ENCODE data around the gene TIMP4. TPM values are rescaled to one million over a fixed set of nuclear protein-coding genes. Genes with fewer than 3 reads are reported as not detected.

TIMP4 gene
- total RNA-seq, 1 donor from 2014 or later: 5.2 TPM

GRCh38 chr3:12157026-12157425, 1.7 kb downstream of the TIMP4 start:
- H3K27ac ChIP-seq: no peak overlapping the region
- DNase-seq (no peak), ATAC-seq (no peak)
- no peak for TF ChIP-seq CTCF (IDR thresholded peaks at IDR 0.05)
- H3K36me3 ChIP-seq: no peaks in the 10 kb centered on the region
- H3K4me3 ChIP-seq: no peak overlapping the region
- H3K27me3 ChIP-seq (ENCODE audit: low read depth): peaks cover 13% of the 10 kb centered on the region
- intact Hi-C loops (cut with DNase I): no loop called here
- H3K4me1 ChIP-seq: no peaks in the 10 kb centered on the region
- no peaks in the 10 kb centered on the region for H3K9me3 ChIP-seq

DNA sequence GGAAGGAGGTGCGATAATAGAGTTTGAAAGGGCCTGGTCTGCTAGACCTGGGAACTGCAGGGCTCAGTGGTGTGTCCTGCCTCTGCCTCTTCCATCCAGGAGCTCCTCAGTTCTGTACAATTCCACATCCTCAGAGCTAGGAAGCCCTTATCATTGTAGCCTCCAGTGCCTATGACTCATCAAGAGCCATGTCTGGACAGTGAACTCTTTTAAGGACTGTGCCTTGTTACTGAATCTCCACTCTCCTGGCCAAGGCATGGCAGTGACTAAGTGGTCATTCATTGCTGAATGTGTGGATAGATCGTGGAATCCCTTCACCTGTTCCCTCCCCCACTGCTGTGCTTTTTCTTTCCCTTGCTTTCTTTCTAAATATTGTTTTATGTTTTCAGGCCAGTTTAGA, 2.9 kb downstream of the TIMP4 start:
- H3K9me3 ChIP-seq: no peaks in the 10 kb centered on the region
- H3K27ac ChIP-seq: no peak overlapping the region
- H3K36me3 ChIP-seq: no peaks in the 10 kb centered on the region
- H3K4me1 ChIP-seq: no peaks in the 10 kb centered on the region
- no peak for DNase-seq
- intact Hi-C loops (cut with DNase I): no loop called here
- ATAC-seq: peak in 1 of 2 donors; percentile 48
- no peak for TF ChIP-seq CTCF (IDR thresholded peaks at IDR 0.05)
- no peak overlapping the region for H3K4me3 ChIP-seq
- H3K27me3 ChIP-seq (ENCODE audit: low read depth): peaks cover 13% of the 10 kb centered on the region

- no peaks in the 10 kb centered on the region for H3K4me1 ChIP-seq
- H3K27ac ChIP-seq: no peak overlapping the region
- ATAC-seq (no peak), DNase-seq (no peak)
- intact Hi-C loops (cut with DNase I): no loop called here
- peaks cover 13% of the 10 kb centered on the region for H3K27me3 ChIP-seq (ENCODE audit: low read depth)
- H3K4me3 ChIP-seq: no peak overlapping the region
- no peaks in the 10 kb centered on the region for H3K36me3 ChIP-seq
- H3K9me3 ChIP-seq: no peaks in the 10 kb centered on the region
- no peak for TF ChIP-seq CTCF (IDR thresholded peaks at IDR 0.05)
Measured at GRCh38 chr3:12155264-12155663, 3.4 kb downstream of the TIMP4 start.

DNA sequence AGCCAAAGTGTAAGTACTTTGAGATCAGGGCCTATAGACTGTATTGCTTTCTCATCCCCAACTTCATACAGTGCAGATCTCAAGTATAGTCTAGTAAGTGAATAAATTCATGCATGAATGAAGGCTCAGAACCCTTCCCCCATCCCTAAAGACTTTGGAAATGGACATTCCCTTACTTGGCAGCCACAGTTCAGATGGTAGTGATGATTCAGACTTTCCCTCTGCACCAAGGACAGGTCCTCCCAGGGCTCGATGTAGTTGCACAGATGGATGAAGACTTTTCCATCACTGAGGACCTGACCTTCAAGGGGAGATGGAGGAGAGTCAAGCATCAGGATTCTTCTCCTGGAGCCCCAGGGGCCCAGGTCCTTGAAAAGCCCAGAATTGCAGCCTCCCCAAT, 4.6 kb downstream of the TIMP4 start:
- no peaks in the 10 kb centered on the region for H3K36me3 ChIP-seq
- H3K27me3 ChIP-seq (ENCODE audit: low read depth): peaks cover 11% of the 10 kb centered on the region
- no peak for TF ChIP-seq CTCF (IDR thresholded peaks at IDR 0.05)
- no peaks in the 10 kb centered on the region for H3K9me3 ChIP-seq
- no peak overlapping the region for H3K4me3 ChIP-seq
- H3K4me1 ChIP-seq: no peaks in the 10 kb centered on the region
- no peak for DNase-seq
- no peak overlapping the region for H3K27ac ChIP-seq
- intact Hi-C loops (cut with DNase I): no loop called here
- ATAC-seq: no peak

GRCh38 chr3:12150112-12150511, 8.6 kb downstream of the TIMP4 start:
- DNase-seq: no peak
- Histone ChIP-seq H3K9me3 (no peaks in the 10 kb centered on the region), H3K27me3 (ENCODE audit: low read depth) (no peaks in the 10 kb centered on the region), H3K4me3 (no peak overlapping the region), H3K27ac (no peak overlapping the region), H3K36me3 (no peaks in the 10 kb centered on the region), H3K4me1 (peaks cover 3% of the 10 kb centered on the region)
- intact Hi-C loops (cut with DNase I): no loop called here
- TF ChIP-seq CTCF (IDR thresholded peaks at IDR 0.05): no peak
- ATAC-seq: no peak

DNA sequence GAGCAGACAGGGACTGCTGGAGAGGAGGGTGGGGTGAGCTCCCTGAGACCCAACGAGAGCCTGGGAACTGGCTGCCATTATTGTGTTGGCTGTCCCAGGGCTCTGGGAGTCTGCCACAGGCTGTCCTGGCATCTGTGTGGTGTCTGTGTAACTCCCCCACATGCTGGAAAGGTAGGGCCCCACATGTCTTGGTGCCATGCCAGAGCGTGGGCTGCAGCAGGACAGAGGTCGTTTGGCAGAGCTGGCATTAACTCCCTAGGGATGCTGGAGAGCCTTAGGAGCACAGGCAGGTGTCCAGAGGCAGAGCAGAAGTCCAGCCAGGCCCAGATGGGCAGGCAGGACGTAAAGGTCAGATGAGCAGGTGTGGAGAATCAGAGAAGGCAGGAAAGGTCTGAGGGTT, 9.7 kb downstream of the TIMP4 start:
- Histone ChIP-seq H3K27me3 (ENCODE audit: low read depth) (no peaks in the 10 kb centered on the region), H3K4me3 (no peak overlapping the region), H3K9me3 (no peaks in the 10 kb centered on the region), H3K27ac (no peak overlapping the region), H3K36me3 (no peaks in the 10 kb centered on the region), H3K4me1 (peaks cover 14% of the 10 kb centered on the region)
- TF ChIP-seq CTCF (IDR thresholded peaks at IDR 0.05): no peak
- DNase-seq (no peak), ATAC-seq (no peak)
- intact Hi-C loops (cut with DNase I): no loop called here
